Esophagus squamous epithelium (tissue), 5 donors: ENCODE data around the gene FSTL4. TPM values are rescaled to one million over a fixed set of nuclear protein-coding genes. Genes with fewer than 3 reads are reported as not detected.

Experiments
- DNase-seq: peaks from one replicate; lab custom pipeline; 2025; lab: John Stamatoyannopoulos, UW
- H3K27ac ChIP-seq, 4 donors: fragments of 200-600 bp; sonication (generic); one replicate each; pipeline ENCODE4 v1.5.1; 2016 to 2019; ENCODE audit warnings: mild to moderate bottlenecking in 1 of 4
- H3K27me3 ChIP-seq, 4 donors: fragments of 200-600 bp; sonication (generic); 1 replicate in 3 of 4; 2 replicates in 1 of 4; pipeline versions ENCODE4 v1.5.1 to v1.6.0; 2017 to 2021; ENCODE audit warnings: antibody characterized with exemption in 1 of 4
- H3K36me3 ChIP-seq, 3 donors: fragments of 200-600 bp; sonication (generic); one replicate each; pipeline ENCODE4 v1.5.1; 2016 to 2019
- H3K4me1 ChIP-seq, 3 donors: fragments of 200-600 bp; sonication (generic); one replicate each; pipeline ENCODE4 v1.5.1; 2017 to 2019
- H3K4me3 ChIP-seq, 4 donors: fragments of 200-600 bp; sonication (generic); 1 replicate in 3 of 4; 2 replicates in 1 of 4; pipeline ENCODE4 v1.5.1; 2016 to 2019; ENCODE audit warnings: mild to moderate bottlenecking in 2 of 4, moderate library complexity in 1 of 4
- H3K9me3 ChIP-seq, 3 donors: fragments of 200-600 bp; sonication (generic); one replicate each; pipeline ENCODE4 v1.5.1; 2016 to 2019
- CTCF ChIP-seq, 6 experiments: fragments of 450-650 bp in 4 of 6; fragments of 200-600 bp in 2 of 6; sonication (generic) in 2 of 6; IDR thresholded peaks; one replicate each; pipeline ENCODE4 v1.5.1; 2016 to 2019; ENCODE audit warnings: antibody characterized with exemption in 6 of 6, mild to moderate bottlenecking in 4 of 6, moderate library complexity in 4 of 6
- POLR2A ChIP-seq, 4 donors: fragments of 450-650 bp; IDR thresholded peaks; one replicate each; pipeline ENCODE4 v1.6.1; 2017; ENCODE audit warnings: antibody characterized with exemption in 4 of 4, mild to moderate bottlenecking in 4 of 4, moderate library complexity in 3 of 4
- WGBS, 2 donors: methylation state at CpG; one replicate each; pipeline ENCODE4 v1.1.5; 2018; 5-methylcytosine and 5-hydroxymethylcytosine counted together
- intact Hi-C: fragments of 100-400 bp; cut with DNase I; formaldehyde crosslinking; loops from one replicate; pipeline ENCODE4 v1.15.0; 2022
- total RNA-seq, 4 donors: library from RNA; depleted of rRNA; stranded (reverse); fragments of >200 nt; gene quantifications; one replicate each; pipeline ENCODE4 v1.1.0, GENCODE V29; 2016
- donor health status: DM: yes; HTN: yes; CAD: no.

FSTL4 gene
- total RNA-seq, 4 donors from 2014 or later: 0.53 to 4.1 (median 1.4) TPM

GRCh38 chr5:133309166-133309795 lies 303.1 kb downstream of the FSTL4 start:
- WGBS, 2 donors: 66 to 69% methylated on average over 4 of the region's 6 CpGs
- TF ChIP-seq CTCF (IDR thresholded peaks at IDR 0.05) (no peak), POLR2A (IDR thresholded peaks at IDR 0.05) (no peak)
- intact Hi-C loops: no loop called here

GRCh38 chr5:133307275-133307674 lies 305.1 kb downstream of the FSTL4 start:
- Histone ChIP-seq H3K4me3 (no peak overlapping the region), H3K9me3 (no peaks in the 10 kb centered on the region), H3K4me1 (no peaks in the 10 kb centered on the region), H3K27ac (no peak overlapping the region), H3K27me3 (peaks cover 0 to 6% (median 0%) of the 10 kb centered on the region in 4 donors), H3K36me3 (no peaks in the 10 kb centered on the region)
- TF ChIP-seq CTCF (IDR thresholded peaks at IDR 0.05): no peak
- TF ChIP-seq POLR2A (IDR thresholded peaks at IDR 0.05): no peak
- no peak for DNase-seq
- intact Hi-C loops: no loop called here
- 77 to 91% methylated on average over 6 of the region's 6 CpGs for WGBS, 2 donors

More at GRCh38 chr5:133309166-133309795, 303.1 kb downstream of the FSTL4 start:
- no peak overlapping the region for H3K4me3 ChIP-seq
- no peaks in the 10 kb centered on the region for H3K4me1 ChIP-seq
- no peaks in the 10 kb centered on the region for H3K9me3 ChIP-seq
- no peaks in the 10 kb centered on the region for H3K36me3 ChIP-seq
- no peak overlapping the region for H3K27ac ChIP-seq
- DNase-seq: no peak
- peaks cover 0 to 3% (median 0%) of the 10 kb centered on the region in 4 donors for H3K27me3 ChIP-seq

- TF ChIP-seq CTCF (IDR thresholded peaks at IDR 0.05) (no peak), POLR2A (IDR thresholded peaks at IDR 0.05) (no peak)
- Histone ChIP-seq H3K27ac (no peak overlapping the region), H3K27me3 (peaks cover 0 to 6% (median 0%) of the 10 kb centered on the region in 4 donors), H3K9me3 (no peaks in the 10 kb centered on the region), H3K4me3 (no peak overlapping the region), H3K36me3 (no peaks in the 10 kb centered on the region), H3K4me1 (no peaks in the 10 kb centered on the region)
- WGBS, 2 donors: 83 to 100% methylated on average over 1 to 2 of the region's 2 CpGs
- intact Hi-C loops: no loop called here
- DNase-seq: no peak
Observed at GRCh38 chr5:133304707-133305216, 307.6 kb downstream of the FSTL4 start.

- peaks cover 0 to 3% (median 0%) of the 10 kb centered on the region in 4 donors for H3K27me3 ChIP-seq
- no peaks in the 10 kb centered on the region for H3K36me3 ChIP-seq
- DNase-seq: no peak
- no peaks in the 10 kb centered on the region for H3K4me1 ChIP-seq
- H3K27ac ChIP-seq: no peak overlapping the region
- H3K9me3 ChIP-seq: no peaks in the 10 kb centered on the region
- no peak overlapping the region for H3K4me3 ChIP-seq
- TF ChIP-seq CTCF (IDR thresholded peaks at IDR 0.05): no peak
- no peak for TF ChIP-seq POLR2A (IDR thresholded peaks at IDR 0.05)
- 34 to 67% methylated on average over 2 of the region's 2 CpGs for WGBS, 2 donors
- intact Hi-C loops: no loop called here
Observed at GRCh38 chr5:133304178-133304577, 308.2 kb downstream of the FSTL4 start.

- H3K27me3 ChIP-seq: peaks cover 0 to 3% (median 0%) of the 10 kb centered on the region in 4 donors
- no peaks in the 10 kb centered on the region for H3K9me3 ChIP-seq
- 54% methylated on average over 2 of the region's 2 CpGs; no CpG with 5 or more reads in 1 of the 2 donors for WGBS, 2 donors
- no peak overlapping the region for H3K27ac ChIP-seq
- H3K36me3 ChIP-seq: no peaks in the 10 kb centered on the region
- H3K4me3 ChIP-seq: no peak overlapping the region
- no peak for DNase-seq
- no peaks in the 10 kb centered on the region for H3K4me1 ChIP-seq
- TF ChIP-seq POLR2A (IDR thresholded peaks at IDR 0.05) (no peak), CTCF (IDR thresholded peaks at IDR 0.05) (no peak)
- intact Hi-C loops: no loop called here
Observed at GRCh38 chr5:133303298-133303697, 309.0 kb downstream of the FSTL4 start.
